ENCODE results near the gene STN1. TPM values are rescaled to one million over a fixed set of nuclear protein-coding genes. Genes with fewer than 3 reads are reported as not detected.

The STN1 gene
- total and polyA plus RNA-seq, 3 donors from 2014 or later: 48.2 to 50.5 (median 50.1) TPM

DNA sequence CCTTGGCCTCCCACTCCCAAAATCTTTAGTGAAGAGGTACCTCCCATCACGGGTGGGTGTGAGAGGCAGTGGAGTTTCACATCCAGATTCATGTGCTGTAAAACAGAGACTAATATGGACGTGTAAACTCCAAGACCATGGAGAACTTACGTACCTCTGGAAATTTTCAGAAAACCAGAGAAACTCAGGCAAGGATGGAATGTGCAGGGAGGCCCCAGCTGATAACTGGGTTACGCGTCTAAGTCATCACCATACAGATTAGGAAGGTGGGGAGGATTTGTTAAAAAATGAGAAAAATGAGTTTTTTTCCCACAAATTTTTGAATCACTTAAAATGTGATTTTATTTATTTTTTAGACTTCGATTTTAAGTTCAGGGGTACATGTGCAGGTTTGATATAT is 16.3 kb upstream of the STN1 start:
- Histone ChIP-seq H3K9me3 (no peaks in the 10 kb centered on the region), H3K4me3 (no peak overlapping the region), H3K27ac (no peak overlapping the region), H3K27me3 (no peaks in the 10 kb centered on the region), H3K36me3 (ENCODE audit: low read depth, missing control alignments) (no peaks in the 10 kb centered on the region), H3K4me1 (no peaks in the 10 kb centered on the region)
- intact Hi-C loops (cut with DNase I; ENCODE audit: low total_unique reads): no loop called here
- TF ChIP-seq, protein P1, sequence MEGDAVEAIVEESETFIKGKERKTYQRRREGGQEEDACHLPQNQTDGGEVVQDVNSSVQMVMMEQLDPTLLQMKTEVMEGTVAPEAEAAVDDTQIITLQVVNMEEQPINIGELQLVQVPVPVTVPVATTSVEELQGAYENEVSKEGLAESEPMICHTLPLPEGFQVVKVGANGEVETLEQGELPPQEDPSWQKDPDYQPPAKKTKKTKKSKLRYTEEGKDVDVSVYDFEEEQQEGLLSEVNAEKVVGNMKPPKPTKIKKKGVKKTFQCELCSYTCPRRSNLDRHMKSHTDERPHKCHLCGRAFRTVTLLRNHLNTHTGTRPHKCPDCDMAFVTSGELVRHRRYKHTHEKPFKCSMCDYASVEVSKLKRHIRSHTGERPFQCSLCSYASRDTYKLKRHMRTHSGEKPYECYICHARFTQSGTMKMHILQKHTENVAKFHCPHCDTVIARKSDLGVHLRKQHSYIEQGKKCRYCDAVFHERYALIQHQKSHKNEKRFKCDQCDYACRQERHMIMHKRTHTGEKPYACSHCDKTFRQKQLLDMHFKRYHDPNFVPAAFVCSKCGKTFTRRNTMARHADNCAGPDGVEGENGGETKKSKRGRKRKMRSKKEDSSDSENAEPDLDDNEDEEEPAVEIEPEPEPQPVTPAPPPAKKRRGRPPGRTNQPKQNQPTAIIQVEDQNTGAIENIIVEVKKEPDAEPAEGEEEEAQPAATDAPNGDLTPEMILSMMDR (IDR thresholded peaks at IDR 0.05): no peak
- TF ChIP-seq POLR2A (IDR thresholded peaks at IDR 0.05): no peak
- WGBS, 2 donors: 69 to 76% methylated on average over 6 of the region's 6 CpGs
- no peak for DNase-seq

DNA sequence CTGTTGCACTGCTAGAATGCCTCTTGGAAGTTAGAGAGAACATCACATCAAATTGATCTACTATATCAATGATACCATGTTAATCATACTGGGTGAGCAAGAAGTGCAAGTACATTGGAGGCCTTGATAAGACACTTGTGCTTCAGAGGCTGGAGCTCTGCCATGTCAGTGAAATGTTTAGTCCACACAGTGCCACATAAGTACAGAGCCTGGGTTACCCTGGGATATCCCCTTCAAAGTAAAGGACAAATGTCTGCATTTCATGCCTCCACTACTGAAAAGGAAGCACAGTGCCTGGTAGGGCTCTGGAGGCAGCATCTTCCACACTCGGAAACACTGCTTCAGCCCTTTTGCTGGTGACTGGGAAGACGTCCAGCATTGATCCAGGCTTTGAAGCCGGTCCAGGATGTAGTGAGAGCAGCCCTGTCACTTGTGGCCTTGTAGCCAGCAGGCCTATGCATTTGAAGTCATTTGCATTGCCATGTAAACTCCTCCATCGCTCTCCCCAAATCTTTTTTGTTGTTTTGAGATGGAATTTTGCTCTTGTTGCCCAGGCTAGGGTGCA is 15.7 kb upstream of the STN1 start:
- Histone ChIP-seq H3K9me3 (no peaks in the 10 kb centered on the region), H3K4me3 (no peak overlapping the region), H3K36me3 (ENCODE audit: low read depth, missing control alignments) (no peaks in the 10 kb centered on the region), H3K27ac (no peak overlapping the region), H3K27me3 (no peaks in the 10 kb centered on the region), H3K4me1 (no peaks in the 10 kb centered on the region)
- TF ChIP-seq POLR2A (IDR thresholded peaks at IDR 0.05): no peak
- TF ChIP-seq, protein P1 (IDR thresholded peaks at IDR 0.05): no peak
- 47 to 50% methylated on average over 4 of the region's 4 CpGs for WGBS, 2 donors
- DNase-seq: peak; percentile 60
- intact Hi-C loops (cut with DNase I; ENCODE audit: low total_unique reads): no loop called here

DNA sequence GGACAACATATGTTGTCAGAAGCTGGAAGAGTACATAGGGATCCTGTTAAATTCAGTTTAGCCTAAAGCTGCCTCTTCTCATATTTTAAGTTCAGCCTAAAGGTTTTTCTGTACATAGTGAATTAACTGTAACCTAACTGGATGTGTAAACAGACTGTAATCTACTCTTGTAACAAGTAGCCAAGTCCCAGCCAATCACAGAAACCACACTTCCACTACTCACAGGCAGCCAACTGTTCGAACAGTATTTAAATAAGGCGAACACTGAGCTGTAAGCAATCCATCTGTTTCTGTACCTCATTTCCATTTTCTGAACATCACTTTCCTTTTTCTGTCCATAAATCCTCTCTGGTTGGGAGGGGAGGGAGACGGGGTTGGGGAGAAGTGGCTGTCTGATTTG is 15.0 kb upstream of the STN1 start:
- H3K27ac ChIP-seq: no peak overlapping the region
- no peaks in the 10 kb centered on the region for H3K9me3 ChIP-seq
- no peaks in the 10 kb centered on the region for H3K36me3 ChIP-seq (ENCODE audit: low read depth, missing control alignments)
- H3K4me3 ChIP-seq: no peak overlapping the region
- intact Hi-C loops (cut with DNase I; ENCODE audit: low total_unique reads): no loop called here
- WGBS, 2 donors: 63 to 82% methylated on average over 3 of the region's 3 CpGs
- no peak for TF ChIP-seq POLR2A (IDR thresholded peaks at IDR 0.05)
- TF ChIP-seq, protein P1 (IDR thresholded peaks at IDR 0.05): no peak
- DNase-seq: no peak
- H3K4me1 ChIP-seq: no peaks in the 10 kb centered on the region
- no peaks in the 10 kb centered on the region for H3K27me3 ChIP-seq

DNA sequence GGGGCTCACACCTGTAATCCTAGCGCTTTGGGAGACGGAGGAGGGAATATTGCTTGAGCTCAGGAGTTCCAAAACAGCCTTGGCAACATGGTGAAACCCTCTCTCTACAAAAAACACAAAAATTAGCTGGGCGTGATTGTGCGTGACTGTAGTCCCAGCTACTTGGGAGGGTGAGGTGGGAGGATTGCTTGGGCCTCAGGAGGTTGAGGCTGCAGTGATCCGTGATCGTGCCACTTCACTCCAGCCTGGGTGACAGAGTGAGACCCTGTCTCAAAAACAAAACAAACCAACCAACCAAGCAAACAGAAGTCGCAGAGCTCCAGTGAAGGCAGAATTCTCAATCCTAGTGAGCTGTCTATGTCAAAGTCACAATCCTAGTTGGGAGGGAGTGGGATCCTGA is 14.3 kb upstream of the STN1 start:
- Histone ChIP-seq H3K27ac (no peak overlapping the region), H3K9me3 (no peaks in the 10 kb centered on the region), H3K36me3 (ENCODE audit: low read depth, missing control alignments) (no peaks in the 10 kb centered on the region), H3K4me1 (no peaks in the 10 kb centered on the region), H3K4me3 (no peak overlapping the region), H3K27me3 (no peaks in the 10 kb centered on the region)
- TF ChIP-seq POLR2A (IDR thresholded peaks at IDR 0.05): no peak
- TF ChIP-seq, protein P1 (IDR thresholded peaks at IDR 0.05): no peak
- no peak for DNase-seq
- 86 to 95% methylated on average over 7 of the region's 7 CpGs for WGBS, 2 donors
- intact Hi-C loops (cut with DNase I; ENCODE audit: low total_unique reads): no loop called here

DNA sequence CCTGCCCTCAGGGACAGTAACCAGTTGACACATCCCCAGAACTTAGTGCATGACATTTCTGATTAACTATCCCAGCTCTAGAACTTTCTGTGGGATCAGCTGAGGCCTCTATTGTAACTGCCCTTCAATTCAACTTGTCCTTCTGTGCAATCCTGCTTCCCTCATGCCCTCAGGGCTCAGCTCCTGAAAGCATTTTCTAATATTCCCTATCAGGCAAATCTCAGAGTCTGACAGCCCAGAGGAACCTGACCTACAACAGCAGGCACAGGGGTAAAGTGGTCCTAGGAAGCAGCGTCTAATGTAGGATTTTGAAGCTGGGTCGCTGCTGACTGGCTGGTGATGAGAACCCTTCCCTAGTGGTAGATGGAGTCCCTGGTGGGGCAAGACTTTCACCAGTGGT is 13.6 kb upstream of the STN1 start:
- intact Hi-C loops (cut with DNase I; ENCODE audit: low total_unique reads): no loop called here
- TF ChIP-seq, protein P1 (IDR thresholded peaks at IDR 0.05): no peak
- no peak for TF ChIP-seq POLR2A (IDR thresholded peaks at IDR 0.05)
- no peak overlapping the region for H3K4me3 ChIP-seq
- DNase-seq: no peak
- no peaks in the 10 kb centered on the region for H3K4me1 ChIP-seq
- no peaks in the 10 kb centered on the region for H3K9me3 ChIP-seq
- WGBS, 2 donors: 100% methylated on average over 2 of the region's 2 CpGs
- H3K36me3 ChIP-seq (ENCODE audit: low read depth, missing control alignments): no peaks in the 10 kb centered on the region
- H3K27me3 ChIP-seq: no peaks in the 10 kb centered on the region
- no peak overlapping the region for H3K27ac ChIP-seq

All from testis (tissue), 3 donors.